DOHH2 (cell line): ENCODE data around the gene EEPD1.

ENCODE experiments used
- H3F3A ChIP-seq: fragments of 200-600 bp; sonication (generic), shearing (Covaris generic); 2 replicates; pipeline ENCODE4 v1.6.0; 2016; ENCODE audit warnings: antibody characterized with exemption, mild to moderate bottlenecking; ENCODE audit not compliant: control insufficient read depth, insufficient read depth
- H3K27ac ChIP-seq: fragments of 200-600 bp; sonication (generic); 2 replicates; pipeline ENCODE4 v1.5.1; 2014; ENCODE audit warnings: low read depth, mild to moderate bottlenecking, low read length, moderate library complexity
- H3K27me3 ChIP-seq: fragments of 200-600 bp; sonication (generic); 2 replicates; pipeline ENCODE4 v1.6.1; 2014; ENCODE audit warnings: mild to moderate bottlenecking, low read length, mixed read lengths; ENCODE audit not compliant: control insufficient read depth
- H3K36me3 ChIP-seq: fragments of 200-600 bp; sonication (generic); 2 replicates; pipeline ENCODE4 v1.6.1; 2014; ENCODE audit warnings: mild to moderate bottlenecking, low read length, moderate library complexity, mixed read lengths; ENCODE audit not compliant: control insufficient read depth
- H3K4me1 ChIP-seq: fragments of 200-600 bp; sonication (generic); 2 replicates; pipeline ENCODE4 v1.6.1; 2014; ENCODE audit warnings: mild to moderate bottlenecking, low read length, mixed read lengths; ENCODE audit not compliant: control insufficient read depth
- H3K4me2 ChIP-seq: fragments of 200-600 bp; sonication (generic); 2 replicates; pipeline ENCODE4 v1.6.0; 2014; ENCODE audit warnings: mild to moderate bottlenecking, low read length, moderate library complexity
- H3K4me3 ChIP-seq: fragments of 200-600 bp; sonication (generic); 2 replicates; pipeline ENCODE4 v1.5.1; 2014; ENCODE audit warnings: mild to moderate bottlenecking, low read length, mixed read lengths
- H3K79me2 ChIP-seq: fragments of 200-600 bp; sonication (generic); 2 replicates; pipeline ENCODE4 v1.6.1; 2014; ENCODE audit warnings: mild to moderate bottlenecking, low read length, mixed read lengths; ENCODE audit not compliant: control insufficient read depth
- H3K9me2 ChIP-seq: fragments of 200-600 bp; sonication (generic); replicated peaks from 2 replicates; pipeline ENCODE4 v1.6.1; 2014; ENCODE audit warnings: mild to moderate bottlenecking, low read length, mixed read lengths; ENCODE audit not compliant: control insufficient read depth
- H3K9me3 ChIP-seq: fragments of 200-600 bp; sonication (generic); 2 replicates; pipeline ENCODE4 v1.6.1; 2014; ENCODE audit warnings: antibody characterized with exemption, low read length, mixed read lengths; ENCODE audit not compliant: control insufficient read depth, insufficient read depth
- H4K20me1 ChIP-seq: fragments of 200-600 bp; sonication (generic); 2 replicates; pipeline ENCODE4 v1.6.0; 2014; ENCODE audit warnings: low read depth, mild to moderate bottlenecking, antibody characterized with exemption, low read length, moderate library complexity; ENCODE audit not compliant: control insufficient read depth, insufficient read depth
- EZH2phosphoT487 ChIP-seq: fragments of 200-600 bp; sonication (generic); IDR thresholded peaks from 2 replicates; pipeline ENCODE4 v1.6.1; 2017; ENCODE audit warnings: borderline replicate concordance, mild to moderate bottlenecking, antibody characterized with exemption, low read length, moderate library complexity, mixed read lengths
- TF ChIP-seq, protein P1 (sequence below): fragments of 200-600 bp; sonication (generic); IDR thresholded peaks from one replicate; pipeline ENCODE4 v1.5.1; 2014; ENCODE audit warnings: antibody characterized with exemption, mild to moderate bottlenecking, low read depth, low read length; ENCODE audit not compliant: poor library complexity, severe bottlenecking

Gene EEPD1

DNA sequence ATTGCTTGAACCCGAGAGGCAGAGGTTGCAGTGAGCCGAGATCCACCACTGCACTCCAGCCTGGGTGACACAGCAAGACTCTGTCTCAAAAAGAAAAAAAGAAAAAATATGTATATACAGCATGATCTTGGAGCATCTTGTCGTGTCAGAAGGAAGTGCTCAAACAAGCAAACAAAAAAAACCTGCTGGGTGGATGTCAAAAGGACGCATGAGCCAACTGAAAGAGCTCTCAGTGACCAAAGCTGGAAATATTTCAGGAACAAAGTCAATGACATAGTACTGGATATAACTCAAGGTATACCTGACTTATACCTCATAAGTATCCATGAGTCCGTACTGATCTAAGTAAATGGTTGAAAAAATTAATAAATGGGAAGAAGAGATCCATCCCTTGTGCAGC, 142.0 kb downstream of the EEPD1 start:
- H3K9me3 ChIP-seq: no peaks in the 10 kb centered on the region
- peaks cover 23% of the 10 kb centered on the region for H3K4me1 ChIP-seq
- no peak overlapping the region for H3K27ac ChIP-seq
- H3K79me2 ChIP-seq: peaks cover 3% of the 10 kb centered on the region; the same call in 1 of the 2 replicates
- TF ChIP-seq, protein P1, sequence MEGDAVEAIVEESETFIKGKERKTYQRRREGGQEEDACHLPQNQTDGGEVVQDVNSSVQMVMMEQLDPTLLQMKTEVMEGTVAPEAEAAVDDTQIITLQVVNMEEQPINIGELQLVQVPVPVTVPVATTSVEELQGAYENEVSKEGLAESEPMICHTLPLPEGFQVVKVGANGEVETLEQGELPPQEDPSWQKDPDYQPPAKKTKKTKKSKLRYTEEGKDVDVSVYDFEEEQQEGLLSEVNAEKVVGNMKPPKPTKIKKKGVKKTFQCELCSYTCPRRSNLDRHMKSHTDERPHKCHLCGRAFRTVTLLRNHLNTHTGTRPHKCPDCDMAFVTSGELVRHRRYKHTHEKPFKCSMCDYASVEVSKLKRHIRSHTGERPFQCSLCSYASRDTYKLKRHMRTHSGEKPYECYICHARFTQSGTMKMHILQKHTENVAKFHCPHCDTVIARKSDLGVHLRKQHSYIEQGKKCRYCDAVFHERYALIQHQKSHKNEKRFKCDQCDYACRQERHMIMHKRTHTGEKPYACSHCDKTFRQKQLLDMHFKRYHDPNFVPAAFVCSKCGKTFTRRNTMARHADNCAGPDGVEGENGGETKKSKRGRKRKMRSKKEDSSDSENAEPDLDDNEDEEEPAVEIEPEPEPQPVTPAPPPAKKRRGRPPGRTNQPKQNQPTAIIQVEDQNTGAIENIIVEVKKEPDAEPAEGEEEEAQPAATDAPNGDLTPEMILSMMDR: no peak
- no peak for TF ChIP-seq EZH2phosphoT487
- H3K27me3 ChIP-seq: no peaks in the 10 kb centered on the region
- H3K36me3 ChIP-seq: peaks cover 73% of the 10 kb centered on the region
- H4K20me1 ChIP-seq: no peaks in the 10 kb centered on the region
- no peaks in the 10 kb centered on the region for H3K9me2 ChIP-seq
- H3F3A ChIP-seq: 0 out of 2 replicates have a peak, but pooled peaks cover 3% of the 10 kb centered on the region
- H3K4me3 ChIP-seq: no peak overlapping the region
- H3K4me2 ChIP-seq: no peak overlapping the region

- H3K4me1 ChIP-seq: peaks cover 11% of the 10 kb centered on the region
- no peak overlapping the region for H3K27ac ChIP-seq
- TF ChIP-seq, protein P1: no peak
- no peak for TF ChIP-seq EZH2phosphoT487
- H3K4me3 ChIP-seq: no peak overlapping the region
- peaks cover 73% of the 10 kb centered on the region for H3K36me3 ChIP-seq
- H3K9me2 ChIP-seq: no peaks in the 10 kb centered on the region
- H3K9me3 ChIP-seq: no peaks in the 10 kb centered on the region
- peaks cover 3% of the 10 kb centered on the region; the same call in 1 of the 2 replicates for H3K79me2 ChIP-seq
- H3K27me3 ChIP-seq: no peaks in the 10 kb centered on the region
- H4K20me1 ChIP-seq: no peaks in the 10 kb centered on the region
- H3F3A ChIP-seq: 0 out of 2 replicates have a peak, but pooled peaks cover 3% of the 10 kb centered on the region
- H3K4me2 ChIP-seq: no peak overlapping the region
These were observed 143.2 kb downstream of the EEPD1 start for GRCh38 chr7:36296284-36296683.

- TF ChIP-seq, protein P1: no peak
- TF ChIP-seq EZH2phosphoT487: no peak
- Histone ChIP-seq H4K20me1 (no peaks in the 10 kb centered on the region), H3K36me3 (peaks cover 74% of the 10 kb centered on the region), H3K4me3 (no peak overlapping the region), H3K27me3 (no peaks in the 10 kb centered on the region), H3K27ac (no peak overlapping the region), H3K4me1 (no peaks in the 10 kb centered on the region), H3K9me3 (no peaks in the 10 kb centered on the region), H3F3A (0 out of 2 replicates have a peak, but pooled peaks cover 3% of the 10 kb centered on the region), H3K4me2 (no peak overlapping the region), H3K79me2 (no peaks in the 10 kb centered on the region), H3K9me2 (no peaks in the 10 kb centered on the region)
These were observed 144.4 kb downstream of the EEPD1 start for GRCh38 chr7:36297364-36298009.
